HG02759 (cell line): Measurements from ENCODE around the gene GALNT18.
"Not testable (repeated sequence)": the region's sequence is repeated elsewhere in the genome, so short reads cannot be mapped to it uniquely, and the experiment has no call there.

Experiments
- ATAC-seq: cut with Tn5 transposase; IDR thresholded peaks from one replicate; pipeline ENCODE4 v1.9.1; 2021; ENCODE audit warnings: mild to moderate bottlenecking, moderate library complexity; ENCODE audit not compliant: unreplicated experiment

The GALNT18 gene

DNA sequence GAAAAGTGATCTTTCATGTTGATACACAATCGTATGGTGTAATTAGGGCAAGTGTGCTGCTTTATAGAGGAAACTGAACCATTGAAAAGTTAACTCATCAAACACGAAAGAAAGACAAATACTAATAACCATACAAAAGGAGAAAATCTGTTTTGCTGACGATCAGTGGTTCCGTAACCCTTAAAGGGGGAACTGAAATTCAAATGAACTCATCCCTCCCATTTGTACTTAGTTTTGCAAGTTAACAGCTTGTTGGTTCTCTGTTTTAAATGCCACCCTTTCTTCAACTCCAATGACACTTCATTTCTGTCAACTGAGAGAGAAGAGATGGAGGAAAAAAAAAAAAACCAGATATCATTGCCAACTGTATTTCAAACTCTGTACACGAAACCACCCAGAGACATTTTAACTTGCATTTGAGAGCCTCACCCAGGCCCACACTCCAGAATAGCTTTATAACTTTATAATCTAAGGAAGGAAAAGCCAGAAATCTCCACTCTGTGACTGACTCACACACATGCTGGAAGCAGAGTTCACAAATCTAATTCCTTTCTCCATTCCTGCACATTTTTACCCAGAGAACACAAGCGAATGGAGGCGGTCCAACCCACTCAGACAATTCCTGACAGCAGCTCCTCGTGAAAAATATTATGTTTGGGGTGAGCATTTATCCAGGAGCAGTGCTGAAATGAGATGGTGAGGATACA, 251.4 kb downstream of the GALNT18 start:
- ATAC-seq: no peak

- no peak for ATAC-seq
Measured at GRCh38 chr11:11366793-11367192, 255.0 kb downstream of the GALNT18 start.

- ATAC-seq: no peak
Measured at GRCh38 chr11:11363674-11364073, 258.1 kb downstream of the GALNT18 start.

DNA sequence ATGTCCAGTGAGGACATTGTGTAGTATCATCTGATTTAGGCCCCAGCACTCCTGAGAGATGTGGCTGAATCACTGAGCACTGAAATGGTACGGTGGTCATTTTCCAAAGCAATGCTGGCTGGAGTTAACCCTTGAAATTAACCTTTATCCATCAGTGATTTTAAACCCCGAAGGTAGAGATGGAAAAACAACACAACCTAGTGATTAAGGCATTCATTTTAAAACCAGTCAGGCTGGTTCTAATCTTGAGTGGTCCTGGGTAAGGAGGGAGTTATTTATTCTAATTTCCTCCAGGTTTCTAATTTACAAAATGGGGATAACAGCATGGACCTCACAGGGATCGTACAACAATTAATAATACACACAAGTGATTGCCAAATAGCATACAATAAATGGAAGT, 262.2 kb downstream of the GALNT18 start:
- no peak for ATAC-seq

- ATAC-seq: no peak
Measured at GRCh38 chr11:11356842-11357241, 265.0 kb downstream of the GALNT18 start.

DNA sequence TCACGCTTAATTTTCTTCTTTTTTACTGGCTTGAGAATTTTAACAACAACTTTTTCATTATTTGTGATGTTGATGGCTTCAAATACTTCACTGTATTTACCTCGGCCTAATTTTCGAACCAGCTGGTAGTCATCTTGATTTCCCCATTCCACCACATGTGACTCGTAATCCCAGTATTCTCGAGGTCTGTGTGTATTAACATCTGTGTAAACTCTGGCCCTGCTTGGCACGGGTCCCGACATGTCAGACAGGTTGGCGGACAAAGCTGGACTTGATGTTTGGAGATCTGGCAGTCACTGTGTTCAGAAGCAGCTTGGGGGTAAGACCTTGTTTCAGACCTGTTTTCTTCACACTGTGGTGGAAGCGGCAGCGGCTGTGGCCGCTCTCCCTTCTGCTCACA, 268.9 kb downstream of the GALNT18 start, which contains the start of gene CSNK2A3:
TSS of gene CSNK2A3 (minus strand) at position 373 of the 400 bp plus-strand sequence. CDS start at position 242, 131 bp downstream.
- not testable (repeated sequence) for ATAC-seq

DNA sequence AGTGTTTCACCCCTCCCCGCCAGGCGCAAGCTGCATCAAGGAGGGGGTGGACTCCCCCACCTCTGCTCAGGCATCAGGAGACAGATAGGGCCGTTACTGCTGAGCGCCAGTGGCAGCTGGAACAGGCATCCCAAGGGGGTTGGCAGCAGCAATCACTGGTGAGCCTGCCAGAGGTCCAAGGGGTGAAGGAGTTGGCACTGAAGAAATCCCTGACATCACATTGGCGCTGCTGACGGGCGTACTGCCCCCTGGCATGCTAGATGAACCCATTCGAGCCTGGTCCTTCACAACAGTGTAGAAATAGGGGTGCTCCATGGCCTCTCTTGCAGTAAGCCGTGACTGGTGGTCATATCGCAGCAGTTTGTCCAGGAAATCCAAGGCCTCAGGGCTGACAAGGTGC, 270.0 kb downstream of the GALNT18 start:
- ATAC-seq: not testable (repeated sequence)

- ATAC-seq: no peak
Measured at GRCh38 chr11:11351042-11351586, 270.7 kb downstream of the GALNT18 start.

DNA sequence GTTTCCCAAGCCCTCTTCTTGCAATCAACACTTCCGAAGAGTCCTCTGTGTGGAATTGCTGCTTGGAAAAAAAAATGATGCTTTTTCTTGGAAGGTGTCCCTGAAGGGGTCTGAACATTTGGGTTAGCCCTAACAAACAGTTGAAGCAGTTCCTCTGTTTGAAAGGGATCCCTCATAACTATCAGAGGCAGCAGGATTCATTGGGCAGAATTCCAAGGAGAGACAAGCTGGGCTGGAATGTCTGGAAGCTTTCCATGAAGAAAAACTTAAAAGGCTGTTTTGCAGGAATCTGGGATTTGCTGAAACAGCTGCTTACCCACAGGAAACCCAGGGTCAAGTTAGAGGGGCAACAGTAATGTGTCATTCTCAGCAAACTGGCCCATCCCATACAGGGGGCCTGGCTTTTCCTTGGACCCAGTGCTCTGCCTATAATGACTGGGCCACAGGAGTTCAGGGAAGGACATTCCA, 271.9 kb downstream of the GALNT18 start:
- ATAC-seq: no peak

DNA sequence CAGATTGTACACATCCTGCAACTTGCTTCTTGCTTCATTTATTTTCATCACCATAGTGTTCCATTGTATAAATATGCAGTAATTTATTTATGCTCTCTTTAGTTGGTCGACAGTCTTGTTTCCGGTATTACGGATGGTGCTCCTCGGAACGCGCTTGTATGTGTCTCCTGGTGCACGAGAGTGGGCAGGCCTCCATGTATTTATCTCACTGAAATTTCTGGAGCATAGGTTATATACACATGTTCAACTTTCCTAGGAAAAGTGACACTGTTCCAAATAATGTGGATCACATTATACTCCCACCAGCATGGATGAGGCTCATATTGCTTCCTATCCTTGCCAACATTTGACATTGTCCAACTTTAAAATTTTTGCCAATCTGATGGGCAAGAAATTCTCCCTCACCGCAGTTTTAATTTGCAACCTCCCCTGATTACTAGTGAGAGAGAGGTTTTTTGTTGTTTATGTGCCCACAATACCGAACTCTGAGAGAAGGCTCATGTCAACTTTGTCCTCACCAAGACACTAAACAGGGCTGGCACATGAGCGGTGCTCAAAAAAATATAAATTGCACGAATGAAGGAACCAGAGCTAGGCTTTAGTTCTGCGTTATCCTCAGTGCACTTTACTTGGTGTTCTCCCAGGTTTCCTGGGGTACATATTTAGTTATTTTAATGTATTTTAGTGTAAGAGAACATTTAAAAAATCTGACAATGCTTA, 272.5 kb downstream of the GALNT18 start:
- no peak for ATAC-seq

- no peak for ATAC-seq
Measured at GRCh38 chr11:11348303-11348702, 273.5 kb downstream of the GALNT18 start.

DNA sequence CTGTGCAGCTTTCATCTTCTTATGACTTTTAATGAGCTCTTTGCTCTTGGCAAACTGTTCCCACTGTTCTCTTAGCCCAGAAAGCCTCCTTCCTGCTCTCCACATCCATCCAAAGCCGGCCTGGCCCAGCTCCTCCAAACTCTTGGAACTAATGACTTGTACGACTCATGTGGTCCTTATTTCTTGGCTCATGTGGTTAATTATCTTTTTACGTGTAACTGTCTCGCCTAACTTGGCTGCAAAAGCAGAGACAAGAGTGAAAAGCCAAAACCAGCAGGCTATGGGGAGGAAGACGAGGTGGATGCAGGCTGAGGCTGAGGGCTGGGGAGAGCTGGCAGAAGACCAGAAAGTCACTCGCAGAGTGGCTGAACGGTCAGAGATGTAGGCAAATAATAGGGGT, 274.2 kb downstream of the GALNT18 start:
- ATAC-seq: no peak

DNA sequence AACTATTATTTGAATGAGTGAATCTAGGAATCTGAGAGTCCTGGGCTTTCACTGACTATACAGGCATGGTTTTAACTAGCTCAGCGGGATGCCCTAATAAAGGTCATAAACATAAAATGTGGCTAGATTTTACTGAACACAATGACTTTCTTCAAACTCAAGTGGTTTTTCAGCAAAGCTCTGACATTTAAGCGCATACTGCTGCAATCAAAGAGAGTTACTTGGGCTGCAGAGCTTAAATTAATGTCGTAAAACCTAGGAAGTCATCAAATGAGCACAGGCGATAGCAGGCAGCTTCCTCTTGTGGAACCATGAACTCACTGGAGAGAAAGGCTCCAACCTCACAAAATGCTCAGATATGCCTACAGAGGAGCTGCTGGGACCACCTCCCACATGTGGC, 275.5 kb downstream of the GALNT18 start:
- no peak for ATAC-seq

DNA sequence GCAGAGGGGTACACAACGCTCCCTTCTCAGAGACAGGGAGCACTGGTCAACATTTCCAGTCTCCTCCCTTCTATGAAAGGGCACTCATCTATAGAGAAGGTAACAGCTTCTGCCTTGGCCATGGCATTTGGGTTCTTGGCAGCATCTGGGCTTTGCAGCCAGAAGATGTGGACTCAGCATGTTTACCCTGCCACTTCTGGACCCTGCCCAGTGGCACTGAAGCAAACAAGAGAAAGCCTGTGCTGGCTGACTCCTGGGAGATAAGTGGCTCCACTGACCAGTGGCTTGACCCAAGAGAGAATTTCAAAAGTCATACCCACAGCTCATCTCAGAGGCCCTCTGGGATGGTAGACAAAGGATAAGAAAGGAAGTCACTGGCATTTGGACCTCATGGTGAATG, 276.7 kb downstream of the GALNT18 start:
- ATAC-seq: no peak

DNA sequence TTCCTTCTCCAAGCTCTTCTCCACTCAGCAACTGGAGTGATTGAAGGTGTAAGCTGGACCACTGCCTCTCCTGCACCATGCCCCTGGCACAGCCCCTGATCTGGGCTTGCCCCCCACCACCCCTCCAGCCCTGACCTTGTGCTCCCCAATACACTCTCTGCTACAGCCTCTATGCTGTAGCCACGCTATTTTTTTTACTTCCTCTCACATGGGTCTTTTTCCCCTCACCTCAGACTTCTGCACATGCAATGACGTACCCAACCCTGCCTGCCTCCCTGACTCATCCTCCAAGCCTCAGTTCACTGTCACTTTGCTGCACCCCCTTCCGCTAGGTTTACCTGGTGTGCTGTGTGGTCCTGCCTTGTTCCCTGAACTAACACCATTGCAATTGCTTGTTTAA, 277.8 kb downstream of the GALNT18 start:
- peak; percentile 75 for ATAC-seq

DNA sequence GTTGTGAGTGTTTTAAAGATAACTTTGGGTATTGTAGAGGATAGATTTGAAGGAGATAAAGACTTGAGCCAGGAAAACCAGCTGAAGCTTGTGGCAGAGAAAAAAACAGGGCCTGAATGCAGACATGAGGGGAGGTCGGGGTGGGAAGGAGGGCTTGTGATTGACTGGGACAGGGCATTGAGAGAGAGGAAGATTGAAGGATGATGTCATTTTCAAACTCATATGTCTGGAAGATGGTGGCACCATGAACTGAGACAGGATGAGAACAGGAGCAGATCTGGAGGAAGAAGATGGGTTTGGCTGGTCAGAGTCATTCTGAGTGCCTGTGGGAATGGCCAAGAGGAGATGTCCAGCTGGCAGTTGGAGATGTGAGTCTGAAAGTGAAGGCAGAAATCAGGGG, 283.5 kb downstream of the GALNT18 start:
- ATAC-seq: no peak

- no peak for ATAC-seq
Measured at GRCh38 chr11:11336664-11337063, 285.1 kb downstream of the GALNT18 start.

- ATAC-seq: no peak
Measured at GRCh38 chr11:11335043-11335442, 286.8 kb downstream of the GALNT18 start.

DNA sequence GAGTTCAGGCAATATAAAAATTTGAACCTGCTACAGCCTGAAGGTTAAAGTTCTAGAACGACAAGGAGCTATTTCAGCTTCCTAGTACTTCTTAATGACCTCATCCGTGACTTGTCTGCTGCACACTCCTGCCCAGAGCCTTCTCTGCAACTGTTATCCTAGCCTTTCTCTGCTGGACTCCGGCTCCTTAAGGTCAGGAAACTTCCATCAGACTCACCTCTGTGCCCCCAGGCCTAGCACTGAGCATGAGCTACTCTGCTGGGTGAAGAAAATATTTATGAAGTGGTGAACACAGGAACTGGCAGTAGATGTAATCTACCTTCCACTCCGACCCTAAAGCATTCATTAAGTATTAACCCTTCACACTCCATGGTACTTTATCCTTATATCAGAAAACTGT, 287.2 kb downstream of the GALNT18 start:
- ATAC-seq: no peak

DNA sequence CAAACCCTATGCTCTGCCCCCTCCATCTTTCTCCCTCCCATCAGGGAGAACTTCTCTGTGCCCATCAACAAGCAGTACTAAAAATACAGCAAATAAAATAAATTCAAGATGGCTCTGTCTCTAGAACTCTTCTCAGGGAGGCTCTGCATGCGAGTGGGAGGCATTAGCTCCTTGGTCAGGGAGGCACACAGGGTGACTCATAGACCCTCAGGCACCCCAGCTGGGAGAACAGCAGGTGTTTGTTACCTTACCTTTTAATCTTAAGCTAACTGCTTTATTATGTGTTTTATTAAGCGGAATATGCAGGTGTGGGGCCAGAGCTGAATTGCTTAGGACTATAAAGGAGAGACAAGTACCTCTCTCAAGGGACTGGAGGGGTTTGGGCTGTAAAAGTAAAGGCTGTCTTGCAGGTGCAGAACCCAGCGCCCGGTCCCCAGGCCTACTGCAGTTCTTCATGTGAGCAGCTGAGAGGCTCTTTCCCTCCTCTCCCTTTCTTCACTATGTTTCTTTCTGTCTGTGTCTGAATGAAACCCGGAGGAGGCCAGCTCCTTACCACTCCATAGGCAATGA, 289.6 kb downstream of the GALNT18 start:
- ATAC-seq: no peak

DNA sequence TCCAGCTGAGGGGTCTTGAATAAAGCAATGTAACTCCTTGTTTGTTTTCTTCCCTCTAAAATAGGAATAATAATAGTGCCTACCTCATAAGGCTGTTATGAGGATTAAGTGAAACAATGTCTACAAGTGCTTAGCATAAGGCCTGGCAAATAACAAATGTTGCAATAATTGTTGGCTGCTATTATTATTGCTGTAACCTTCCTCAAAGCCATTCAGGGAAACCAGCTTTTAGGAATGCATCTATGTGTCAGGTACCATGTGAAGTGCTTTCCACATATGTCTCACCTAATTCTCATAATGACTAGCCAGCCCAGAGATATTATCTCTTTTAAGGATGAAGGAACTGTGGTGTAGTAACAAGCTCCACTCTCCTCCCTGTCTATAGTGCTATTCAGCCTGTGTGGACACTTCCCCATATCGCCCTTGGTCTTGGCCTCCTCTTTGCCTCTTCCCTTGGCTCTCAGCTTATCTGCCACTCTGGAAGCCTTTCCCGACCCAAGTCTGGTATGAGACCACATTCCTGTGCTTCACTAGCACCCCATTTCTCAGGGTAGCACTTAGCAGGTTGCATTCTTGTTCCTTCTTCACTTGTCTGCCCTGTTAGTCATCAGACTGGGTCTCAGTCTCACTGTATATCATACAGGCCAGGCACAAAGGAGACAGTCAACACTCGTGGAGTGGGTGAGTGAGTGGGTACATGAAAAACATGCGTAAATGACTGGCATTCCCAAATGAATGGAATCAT, 292.6 kb downstream of the GALNT18 start:
- no peak for ATAC-seq
